CD14-positive monocyte (primary cell): Measurements from ENCODE around the gene HEBP2. TPM values are rescaled to one million over a fixed set of nuclear protein-coding genes. Genes with fewer than 3 reads are reported as not detected.

Experiments
- DNase-seq, 3 donors: peaks; one replicate each; pipeline ENCODE4 v3.0.0-alpha.2; 2011 to 2022
- H2AFZ ChIP-seq: 2 replicates; pipeline ENCODE4 v1.6.0; 2012; ENCODE audit warnings: mild to moderate bottlenecking, low read depth, low read length, inconsistent platforms; ENCODE audit not compliant: insufficient read depth, poor library complexity, severe bottlenecking
- H3K27ac ChIP-seq, 2 donors: 1 replicate in 1 of 2; 2 replicates in 1 of 2; pipeline ENCODE4 v1.5.1; 2012 to 2013; ENCODE audit warnings: low read length in 2 of 2, control low read depth in 1 of 2, inconsistent platforms in 1 of 2, low read depth in 1 of 2, mild to moderate bottlenecking in 1 of 2
- H3K27me3 ChIP-seq, 2 donors: one replicate each; pipeline versions ENCODE4 v1.6.0 to v1.6.1; 2011 to 2013; ENCODE audit warnings: low read length in 2 of 2; ENCODE audit not compliant: control insufficient read depth in 2 of 2, insufficient read depth in 2 of 2
- H3K36me3 ChIP-seq, 2 donors: replicated peaks in 1 of 2; 1 replicate in 1 of 2; 2 replicates in 1 of 2; pipeline versions ENCODE4 v1.5.1 to v1.6.1; 2012 to 2013; ENCODE audit warnings: low read length in 2 of 2, control low read depth in 1 of 2, inconsistent platforms in 1 of 2, mild to moderate bottlenecking in 1 of 2; ENCODE audit not compliant: insufficient read depth in 2 of 2, control insufficient read depth in 1 of 2
- H3K4me1 ChIP-seq, 2 donors: 1 replicate in 1 of 2; 2 replicates in 1 of 2; pipeline versions ENCODE4 v1.5.1 to v1.6.1; 2012 to 2013; ENCODE audit warnings: low read length in 2 of 2, control low read depth in 1 of 2, inconsistent platforms in 1 of 2, mild to moderate bottlenecking in 1 of 2, moderate library complexity in 1 of 2; ENCODE audit not compliant: insufficient read depth in 2 of 2, control insufficient read depth in 1 of 2
- H3K4me2 ChIP-seq: replicated peaks from 2 replicates; pipeline ENCODE3; 2012; ENCODE audit warnings: low read length, moderate library complexity, mild to moderate bottlenecking; ENCODE audit not compliant: poor library complexity, severe bottlenecking; ENCODE audit errors: extremely low read depth
- H3K4me3 ChIP-seq, 3 experiments: fragments of 200-600 bp in 1 of 3; sonication (generic) in 1 of 3; replicated peaks in 1 of 3; 1 replicate in 2 of 3; 2 replicates in 1 of 3; pipeline ENCODE4 v1.5.1; 2011 to 2013; ENCODE audit warnings: low read length in 3 of 3, mild to moderate bottlenecking in 3 of 3, control low read depth in 2 of 3, low read depth in 2 of 3, inconsistent platforms in 1 of 3, moderate library complexity in 1 of 3
- H3K79me2 ChIP-seq: 2 replicates; pipeline ENCODE4 v1.6.0; 2012; ENCODE audit warnings: mild to moderate bottlenecking, control low read depth, inconsistent platforms, low read length, moderate library complexity; ENCODE audit not compliant: insufficient read depth
- H3K9ac ChIP-seq: 2 replicates; pipeline ENCODE4 v1.6.0; 2017; ENCODE audit warnings: low read length, mild to moderate bottlenecking; ENCODE audit not compliant: insufficient read depth, poor library complexity, severe bottlenecking
- H3K9me3 ChIP-seq, 2 donors: replicated peaks in 1 of 2; 1 replicate in 1 of 2; 2 replicates in 1 of 2; pipeline versions ENCODE4 v1.5.1 to v1.6.1; 2012 to 2013; ENCODE audit warnings: low read length in 2 of 2, control low read depth in 1 of 2; ENCODE audit not compliant: control insufficient read depth in 1 of 2, insufficient read depth in 1 of 2
- H4K20me1 ChIP-seq: 2 replicates; pipeline ENCODE4 v1.6.0; 2012; ENCODE audit warnings: mild to moderate bottlenecking, low read length, control low read depth, moderate library complexity; ENCODE audit not compliant: insufficient read depth
- H3K27ac Mint-ChIP-seq, 7 donors: one replicate each; pipeline ENCODE4 v1.8.0; 2020; ENCODE audit warnings: mild to moderate bottlenecking in 7 of 7, mixed read lengths in 7 of 7, moderate library complexity in 6 of 7, inconsistent platforms in 2 of 7
- H3K27me3 Mint-ChIP-seq, 3 donors: one replicate each; pipeline ENCODE4 v1.8.0; 2021 to 2022; ENCODE audit warnings: low read depth in 3 of 3, mild to moderate bottlenecking in 3 of 3, mixed read lengths in 3 of 3, moderate library complexity in 3 of 3, inconsistent platforms in 1 of 3
- H3K36me3 Mint-ChIP-seq, 2 donors: one replicate each; pipeline ENCODE4 v1.8.0; 2020; ENCODE audit warnings: mixed read lengths in 2 of 2, inconsistent platforms in 1 of 2, mild to moderate bottlenecking in 1 of 2
- H3K4me1 Mint-ChIP-seq: one replicate; pipeline ENCODE4 v1.8.0; 2020; ENCODE audit warnings: mild to moderate bottlenecking, mixed read lengths
- H3K4me3 Mint-ChIP-seq, 2 donors: one replicate each; pipeline ENCODE4 v1.8.0; 2020; ENCODE audit warnings: mild to moderate bottlenecking in 2 of 2, mixed read lengths in 2 of 2, moderate library complexity in 1 of 2
- H3K9me3 Mint-ChIP-seq, 7 donors: one replicate each; pipeline ENCODE4 v1.8.0; 2020 to 2022; ENCODE audit warnings: mixed read lengths in 7 of 7, mild to moderate bottlenecking in 6 of 7, moderate library complexity in 6 of 7, inconsistent platforms in 2 of 7
- CTCF ChIP-seq: fragments of 200-600 bp; IDR thresholded peaks from one replicate; pipeline ENCODE4 v1.8.0; 2022; ENCODE audit warnings: antibody characterized with exemption, mild to moderate bottlenecking
- WGBS: methylation state at CpG from one replicate; pipeline ENCODE4 v1.1.5; 2013; ENCODE audit warnings: missing lambda C conversion rate; ENCODE audit not compliant: insufficient coverage; 5-methylcytosine and 5-hydroxymethylcytosine counted together
- intact Hi-C, 2 donors: fragments of 100-400 bp; cut with micrococcal nuclease; formaldehyde crosslinking; loops; one replicate each; pipeline versions ENCODE4 v1.15.0 to v1.15.1; 2023
- polyA plus RNA-seq, 3 donors: library from polyadenylated mRNA; depleted of rRNA in 1 of 3; unstranded in 2 of 3; stranded (reverse) in 1 of 3; fragments of 300-500 nt in 2 of 3; fragments of >200 nt in 1 of 3; fragmentation: Illumina TruSeq in 2 of 3; gene quantifications; 1 replicate in 2 of 3; 2 replicates in 1 of 3; pipeline ENCODE4 v1.2.3, GENCODE V29; 2012 to 2021

The HEBP2 gene
- polyA plus RNA-seq, 3 donors: 17.0 to 97.5 (median 96.8) TPM

DNA sequence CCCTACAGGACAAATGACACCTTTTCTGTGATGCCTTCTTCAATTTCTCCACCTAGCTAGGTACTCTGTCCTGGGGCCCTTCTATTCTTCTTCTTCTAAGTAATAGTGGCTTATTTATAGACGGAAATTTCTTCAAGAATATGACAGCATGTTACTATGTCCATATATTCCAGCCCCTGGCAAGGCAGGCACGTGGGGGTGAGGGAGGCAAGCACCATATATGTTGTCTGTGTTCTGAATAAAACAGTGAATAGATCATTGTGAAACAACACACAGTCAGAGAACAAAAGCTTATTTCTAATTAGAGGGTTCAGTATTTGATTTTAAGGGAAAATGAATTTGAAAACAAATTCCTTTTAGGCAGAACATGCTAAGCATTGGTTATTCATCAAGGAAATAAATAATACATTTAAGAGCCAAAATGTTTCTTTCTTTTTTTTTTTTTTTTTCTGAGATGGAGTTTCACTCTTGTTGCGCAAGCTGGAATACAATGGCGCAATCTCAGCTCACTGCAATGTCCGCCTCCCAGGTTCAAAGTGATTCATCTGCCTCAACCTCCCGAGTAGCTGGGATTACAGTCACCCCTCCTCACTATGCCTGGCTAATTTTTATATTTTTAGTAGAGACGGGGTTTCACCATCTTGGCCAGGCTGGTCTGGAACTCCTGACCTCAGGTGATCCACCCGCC is 6.2 kb downstream of the HEBP2 start:
- peaks cover 34 to 62% of the 10 kb centered on the region in 2 donors for H3K4me1 ChIP-seq
- H3K4me3 ChIP-seq: peak overlapping the region in 1 of 3 experiments; percentile 24
- Mint-ChIP-seq H3K4me3 (peak overlapping the region in 1 of 2 donors; percentile 37), H3K27me3 (no peaks in the 10 kb centered on the region), H3K9me3 (no peaks in the 10 kb centered on the region), H3K36me3 (peaks cover 80 to 92% of the 10 kb centered on the region in 2 donors), H3K4me1 (peaks cover 55% of the 10 kb centered on the region), H3K27ac (peak overlapping the region; percentile 58 to 93 (median 90))
- peak; percentile 67 to 90 (median 81) for DNase-seq
- H3K9ac ChIP-seq: no peak overlapping the region
- no peak overlapping the region for H2AFZ ChIP-seq
- H3K79me2 ChIP-seq: peaks cover 52% of the 10 kb centered on the region
- H3K27ac ChIP-seq: peak overlapping the region; percentile 58 to 72
- H3K4me2 ChIP-seq: peak overlapping the region; percentile 28
- H3K9me3 ChIP-seq: no peaks in the 10 kb centered on the region
- no peak for TF ChIP-seq CTCF
- peaks cover 60 to 82% of the 10 kb centered on the region in 2 donors for H3K36me3 ChIP-seq
- intact Hi-C loops: loop anchor here in 1 of 2 donors (10.0 kb wide), 1 partner anchor 185 kb away; no protein-coding TSS in a partner anchor
- no CpG with 5 or more reads among the region's 8 CpGs for WGBS
- H4K20me1 ChIP-seq: peaks cover 11% of the 10 kb centered on the region
- no peaks in the 10 kb centered on the region for H3K27me3 ChIP-seq

GRCh38 chr6:138410972-138411880 is 7.2 kb downstream of the HEBP2 start:
- no peak for TF ChIP-seq CTCF
- Mint-ChIP-seq H3K4me3 (peak overlapping the region in 1 of 2 donors; percentile 35), H3K27ac (peak overlapping the region; percentile 58 to 93 (median 90)), H3K9me3 (peaks cover 0 to 4% (median 0%) of the 10 kb centered on the region in 7 donors), H3K4me1 (peaks cover 45% of the 10 kb centered on the region), H3K27me3 (no peaks in the 10 kb centered on the region), H3K36me3 (peaks cover 83 to 95% of the 10 kb centered on the region in 2 donors)
- H3K27ac ChIP-seq: peak overlapping the region in 1 of 2 donors; percentile 72
- H3K4me1 ChIP-seq: peaks cover 26 to 52% of the 10 kb centered on the region in 2 donors
- H3K27me3 ChIP-seq: no peaks in the 10 kb centered on the region
- peaks cover 48% of the 10 kb centered on the region for H3K79me2 ChIP-seq
- peak overlapping the region in 1 of 3 experiments; percentile 24 for H3K4me3 ChIP-seq
- H2AFZ ChIP-seq: no peak overlapping the region
- H3K4me2 ChIP-seq: peak overlapping the region; percentile 17
- peak; percentile 18 to 67 (median 38) for DNase-seq
- no peaks in the 10 kb centered on the region for H3K9me3 ChIP-seq
- peaks cover 11% of the 10 kb centered on the region for H4K20me1 ChIP-seq
- 90% methylated on average over 4 of the region's 6 CpGs for WGBS
- intact Hi-C loops: loop anchor here in 1 of 2 donors (10.0 kb wide), 1 partner anchor 184 kb away; no protein-coding TSS in a partner anchor
- peaks cover 70 to 88% of the 10 kb centered on the region in 2 donors for H3K36me3 ChIP-seq
- H3K9ac ChIP-seq: no peak overlapping the region
